ENCODE results near the gene FRMD4A. TPM values are rescaled to one million over a fixed set of nuclear protein-coding genes. Genes with fewer than 3 reads are reported as not detected.

Gene FRMD4A
- total RNA-seq, 1 donor from 2014 or later, result 0.64 TPM

DNA sequence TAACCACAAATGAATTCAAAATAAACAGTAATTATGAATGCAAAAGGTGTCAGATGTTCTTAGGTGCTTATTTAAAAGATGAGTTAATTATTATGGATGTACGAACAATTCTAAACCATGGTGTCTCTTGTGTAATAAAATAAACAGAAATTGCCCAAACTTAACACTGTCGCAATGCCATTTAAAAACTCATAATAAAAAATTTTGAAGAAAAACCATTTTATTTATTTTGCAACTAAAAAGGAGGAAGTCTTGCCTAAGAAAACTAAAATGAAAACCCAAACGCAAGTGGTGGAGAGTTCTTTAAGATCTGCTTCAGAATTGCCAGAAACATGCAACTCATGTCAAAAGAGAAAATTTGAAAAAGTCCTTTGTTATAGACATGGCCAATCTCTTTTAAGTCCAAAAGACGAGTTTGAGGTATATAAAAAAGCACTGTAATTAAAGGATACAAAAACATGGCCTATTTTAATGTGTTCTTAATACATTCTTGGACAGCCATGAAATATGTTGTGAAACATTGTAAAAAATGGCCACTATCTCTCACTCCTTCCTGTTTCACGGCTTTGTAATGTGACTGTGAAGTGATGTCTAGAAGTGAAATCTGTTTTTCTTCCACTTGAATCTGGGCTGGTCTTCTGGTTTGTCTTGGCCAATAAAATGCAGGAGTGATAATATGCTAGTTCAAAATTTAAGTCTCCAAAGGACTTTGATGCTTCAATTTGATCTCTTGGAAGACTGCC, 421.0 kb downstream of the FRMD4A start:
- ChIA-PET CTCF (no interaction called here), POLR2A (no interaction called here)
- H3K9me3 Mint-ChIP-seq, result peaks cover 3% of the 10 kb centered on the region
- intact Hi-C loops (cut with micrococcal nuclease), result loop anchor here (5.0 kb wide), 1 partner anchor 37 kb away; no protein-coding TSS in a partner anchor
- H3K4me1 Mint-ChIP-seq, result peaks cover 15% of the 10 kb centered on the region
- H3K36me3 Mint-ChIP-seq (ENCODE audit: low read depth), result no peaks in the 10 kb centered on the region
- TF ChIP-seq, protein P1, sequence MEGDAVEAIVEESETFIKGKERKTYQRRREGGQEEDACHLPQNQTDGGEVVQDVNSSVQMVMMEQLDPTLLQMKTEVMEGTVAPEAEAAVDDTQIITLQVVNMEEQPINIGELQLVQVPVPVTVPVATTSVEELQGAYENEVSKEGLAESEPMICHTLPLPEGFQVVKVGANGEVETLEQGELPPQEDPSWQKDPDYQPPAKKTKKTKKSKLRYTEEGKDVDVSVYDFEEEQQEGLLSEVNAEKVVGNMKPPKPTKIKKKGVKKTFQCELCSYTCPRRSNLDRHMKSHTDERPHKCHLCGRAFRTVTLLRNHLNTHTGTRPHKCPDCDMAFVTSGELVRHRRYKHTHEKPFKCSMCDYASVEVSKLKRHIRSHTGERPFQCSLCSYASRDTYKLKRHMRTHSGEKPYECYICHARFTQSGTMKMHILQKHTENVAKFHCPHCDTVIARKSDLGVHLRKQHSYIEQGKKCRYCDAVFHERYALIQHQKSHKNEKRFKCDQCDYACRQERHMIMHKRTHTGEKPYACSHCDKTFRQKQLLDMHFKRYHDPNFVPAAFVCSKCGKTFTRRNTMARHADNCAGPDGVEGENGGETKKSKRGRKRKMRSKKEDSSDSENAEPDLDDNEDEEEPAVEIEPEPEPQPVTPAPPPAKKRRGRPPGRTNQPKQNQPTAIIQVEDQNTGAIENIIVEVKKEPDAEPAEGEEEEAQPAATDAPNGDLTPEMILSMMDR (IDR thresholded peaks at IDR 0.05), result no peak
- H3K27ac Mint-ChIP-seq, result no peak overlapping the region
- ATAC-seq (ENCODE audit: low read depth) (no peak), DNase-seq (no peak)
- no peaks in the 10 kb centered on the region for H3K27me3 Mint-ChIP-seq
- H3K4me3 Mint-ChIP-seq, result no peak overlapping the region

DNA sequence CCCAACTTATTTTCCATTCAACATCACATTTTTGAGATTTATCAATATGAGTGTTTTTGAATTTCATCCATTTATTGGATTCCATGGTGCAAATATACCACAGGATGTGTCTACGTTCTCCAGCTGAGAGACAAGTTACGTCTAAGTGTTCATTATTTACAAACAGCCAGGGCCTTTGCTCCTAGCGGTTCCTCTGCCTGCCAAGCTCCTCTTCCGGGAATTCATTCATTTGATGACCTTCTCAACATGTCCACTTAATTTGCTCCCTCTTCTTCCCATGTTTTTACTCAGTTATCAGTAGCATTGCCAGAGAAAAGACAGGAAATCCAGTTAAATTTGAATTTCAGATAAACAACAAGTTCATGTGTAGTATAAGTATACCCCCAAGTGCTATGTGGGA, 422.2 kb downstream of the FRMD4A start:
- Mint-ChIP-seq H3K27ac (no peak overlapping the region), H3K36me3 (ENCODE audit: low read depth) (no peaks in the 10 kb centered on the region), H3K4me3 (no peak overlapping the region), H3K9me3 (peaks cover 3% of the 10 kb centered on the region), H3K4me1 (peaks cover 8% of the 10 kb centered on the region), H3K27me3 (peaks cover 2% of the 10 kb centered on the region)
- ChIA-PET POLR2A (no interaction called here), CTCF (no interaction called here)
- TF ChIP-seq, protein P1 (IDR thresholded peaks at IDR 0.05), result no peak
- DNase-seq (no peak), ATAC-seq (ENCODE audit: low read depth) (no peak)
- intact Hi-C loops (cut with micrococcal nuclease), result loop anchor here (5.0 kb wide), 1 partner anchor 36 kb away; no protein-coding TSS in a partner anchor

DNA sequence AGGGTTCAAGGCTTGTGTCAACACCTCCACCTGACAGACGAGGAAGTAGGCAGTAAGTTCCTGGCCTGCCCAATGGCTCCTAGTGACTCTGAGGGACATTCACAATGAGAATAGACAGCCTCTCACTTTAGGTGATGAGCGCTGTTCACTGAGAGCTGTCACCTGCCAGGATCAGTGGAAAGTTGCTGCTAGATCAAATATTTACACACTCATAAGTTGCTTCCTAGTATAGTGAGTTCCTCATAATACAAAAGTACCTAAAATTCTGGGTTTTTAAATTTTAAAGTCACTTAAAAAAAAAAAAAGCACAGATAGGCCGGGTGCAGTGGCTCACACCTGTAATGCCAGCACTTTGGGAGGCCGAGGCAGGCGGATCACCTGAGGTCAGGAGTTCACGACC, 423.2 kb downstream of the FRMD4A start:
- peaks cover 3% of the 10 kb centered on the region for H3K27me3 Mint-ChIP-seq
- no peak overlapping the region for H3K4me3 Mint-ChIP-seq
- ATAC-seq (ENCODE audit: low read depth) (no peak), DNase-seq (no peak)
- ChIA-PET POLR2A (no interaction called here), CTCF (no interaction called here)
- peaks cover 3% of the 10 kb centered on the region for H3K9me3 Mint-ChIP-seq
- TF ChIP-seq, protein P1 (IDR thresholded peaks at IDR 0.05), result no peak
- no peak overlapping the region for H3K27ac Mint-ChIP-seq
- peaks cover 8% of the 10 kb centered on the region for H3K4me1 Mint-ChIP-seq
- H3K36me3 Mint-ChIP-seq (ENCODE audit: low read depth), result no peaks in the 10 kb centered on the region
- intact Hi-C loops (cut with micrococcal nuclease), result loop anchor here (5.0 kb wide), 1 partner anchor 35 kb away; no protein-coding TSS in a partner anchor

DNA sequence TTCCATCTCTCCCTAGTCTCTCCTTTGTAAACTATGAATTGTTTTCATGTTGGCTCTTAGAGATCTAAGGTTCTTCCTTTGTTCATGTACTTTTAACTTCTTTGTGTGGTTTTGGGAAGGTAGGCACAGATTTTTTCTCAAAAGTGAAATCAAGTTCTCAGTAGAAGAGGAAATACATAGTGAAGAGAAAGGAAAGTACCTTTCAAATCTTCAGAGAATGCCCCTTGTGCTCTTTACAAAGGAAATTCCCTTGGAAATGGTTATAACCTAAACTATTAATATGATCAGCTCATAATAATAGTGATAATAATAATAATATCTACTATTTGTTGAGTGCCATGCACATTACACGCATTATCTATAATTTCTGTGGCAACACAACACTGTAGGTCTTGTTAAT, 425.4 kb downstream of the FRMD4A start:
- CTCF ChIA-PET, result no interaction called here
- no peak for ATAC-seq (ENCODE audit: low read depth)

DNA sequence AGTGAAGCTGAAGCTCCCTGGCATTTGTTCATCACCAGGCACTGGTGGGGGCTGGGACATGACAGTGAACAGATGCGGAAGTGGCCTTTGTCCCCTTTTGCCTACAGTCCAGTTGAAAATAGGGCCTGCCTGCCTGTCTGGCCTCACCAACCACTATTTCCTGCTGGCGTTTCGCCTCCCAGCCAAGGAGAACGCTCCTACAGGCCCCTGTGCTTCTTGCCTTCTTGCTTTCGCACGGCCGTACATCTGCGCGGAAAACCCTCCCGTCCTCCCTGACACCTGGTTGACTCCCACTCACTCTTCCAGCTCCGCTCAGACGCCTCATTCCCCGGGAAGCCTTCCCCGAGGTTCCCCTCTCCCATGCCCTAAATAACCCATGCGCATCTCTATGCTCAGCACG, 426.7 kb downstream of the FRMD4A start:
- ChIA-PET CTCF (no interaction called here), POLR2A (no interaction called here)
- intact Hi-C loops (cut with micrococcal nuclease), result no loop called here
- no peak for ATAC-seq (ENCODE audit: low read depth)
- H3K27me3 Mint-ChIP-seq, result peaks cover 3% of the 10 kb centered on the region
- no peaks in the 10 kb centered on the region for H3K36me3 Mint-ChIP-seq (ENCODE audit: low read depth)
- DNase-seq, result no peak
- no peak overlapping the region for H3K27ac Mint-ChIP-seq
- H3K4me3 Mint-ChIP-seq, result no peak overlapping the region
- H3K9me3 Mint-ChIP-seq, result peaks cover 3% of the 10 kb centered on the region
- H3K4me1 Mint-ChIP-seq, result peaks cover 8% of the 10 kb centered on the region
- TF ChIP-seq, protein P1 (IDR thresholded peaks at IDR 0.05), result no peak

More for the DNA sequence above, 425.4 kb downstream of the FRMD4A start:
- Mint-ChIP-seq H3K36me3 (ENCODE audit: low read depth) (no peaks in the 10 kb centered on the region), H3K4me3 (no peak overlapping the region), H3K27ac (no peak overlapping the region), H3K4me1 (peaks cover 8% of the 10 kb centered on the region), H3K9me3 (peaks cover 3% of the 10 kb centered on the region), H3K27me3 (peaks cover 3% of the 10 kb centered on the region)
- DNase-seq, result no peak
- TF ChIP-seq, protein P1 (IDR thresholded peaks at IDR 0.05), result no peak
- intact Hi-C loops (cut with micrococcal nuclease), result loop anchor here (5.0 kb wide), 1 partner anchor 33 kb away; no protein-coding TSS in a partner anchor
- POLR2A ChIA-PET, result no interaction called here

Data from activated B cell treated with CpG ODN at 0.5 μM for 24 hours (primary cell).